ENCODE measurements around the gene CDX1. TPM values are rescaled to one million over a fixed set of nuclear protein-coding genes. Genes with fewer than 3 reads are reported as not detected.
"Not testable (repeated sequence)": the region's sequence is repeated elsewhere in the genome, so short reads cannot be mapped to it uniquely, and the experiment has no call there.

The CDX1 gene
- total RNA-seq, 3 donors from 2014 or later, result 0.13 TPM; not detected in 2

DNA sequence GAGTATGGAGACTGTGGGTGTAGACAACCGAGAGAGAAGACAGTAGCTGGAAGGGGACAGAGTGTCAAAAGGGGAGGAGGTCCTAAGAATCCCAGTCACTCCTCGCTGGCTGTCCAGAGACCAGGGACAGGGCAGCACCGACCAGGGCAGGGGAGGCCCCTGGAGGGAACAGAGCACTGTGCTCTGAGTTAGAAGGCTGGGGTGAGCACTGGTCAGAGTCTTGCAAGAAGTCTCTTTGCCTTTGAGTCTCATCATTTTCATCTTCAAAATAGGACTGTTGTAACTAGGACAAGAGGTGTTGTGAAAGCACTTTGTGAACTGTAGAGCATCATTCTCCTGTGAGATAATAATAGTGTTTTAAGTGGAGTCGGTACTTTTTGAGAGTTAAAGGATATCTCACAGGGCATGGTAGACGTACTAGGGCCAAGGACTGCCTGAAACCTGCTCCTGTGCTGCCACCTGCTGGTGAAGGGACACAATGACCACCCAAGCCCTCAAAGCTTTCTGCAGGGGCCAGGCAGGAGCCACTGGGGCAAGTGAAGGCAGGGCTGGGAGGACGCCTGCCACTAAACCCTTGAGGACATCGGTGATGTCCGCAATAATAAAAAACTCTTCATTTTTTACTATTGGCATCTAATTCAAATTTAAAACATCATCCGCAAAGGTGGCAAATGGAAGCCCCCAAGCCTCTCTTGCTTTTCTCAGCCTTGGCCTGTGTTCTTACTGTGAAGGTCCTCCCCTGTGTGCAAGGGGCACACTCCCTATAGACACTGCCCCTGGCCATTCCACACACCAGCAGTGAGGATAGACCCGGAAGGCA is 51.5 kb downstream of the CDX1 start:
- Mint-ChIP-seq H3K27me3 (ENCODE audit: low read depth) (peaks cover 10% of the 10 kb centered on the region), H3K4me1 (ENCODE audit: low read depth) (no peaks in the 10 kb centered on the region), H3K36me3 (ENCODE audit: insufficient read depth) (no peaks in the 10 kb centered on the region), H3K4me3 (no peak overlapping the region), H3K9me3 (no peaks in the 10 kb centered on the region)
- DNase-seq, result peak; percentile 73
- peak; percentile 87 to 93 for ATAC-seq

DNA sequence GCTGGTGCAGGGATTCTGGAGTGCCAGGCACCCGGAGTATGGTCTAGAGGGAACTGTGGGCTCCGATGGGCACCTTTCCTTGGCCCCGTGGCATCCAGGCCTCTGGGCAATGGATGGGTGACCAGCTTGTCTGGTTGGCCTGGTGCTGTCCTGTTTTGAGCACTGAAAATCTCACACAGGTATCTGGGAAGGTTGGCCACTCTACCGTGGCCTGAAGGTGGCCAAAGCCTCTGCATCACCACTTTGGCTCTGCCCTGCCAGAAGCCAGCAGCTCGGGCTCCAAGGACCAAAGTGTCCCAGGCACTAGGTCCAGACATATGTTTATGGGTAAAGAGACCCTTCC is 52.1 kb downstream of the CDX1 start:
- ATAC-seq, result no peak
- DNase-seq, result no peak
- Mint-ChIP-seq H3K27me3 (ENCODE audit: low read depth) (peaks cover 10% of the 10 kb centered on the region), H3K4me1 (ENCODE audit: low read depth) (no peaks in the 10 kb centered on the region), H3K36me3 (ENCODE audit: insufficient read depth) (no peaks in the 10 kb centered on the region), H3K9me3 (no peaks in the 10 kb centered on the region), H3K4me3 (no peak overlapping the region)

DNA sequence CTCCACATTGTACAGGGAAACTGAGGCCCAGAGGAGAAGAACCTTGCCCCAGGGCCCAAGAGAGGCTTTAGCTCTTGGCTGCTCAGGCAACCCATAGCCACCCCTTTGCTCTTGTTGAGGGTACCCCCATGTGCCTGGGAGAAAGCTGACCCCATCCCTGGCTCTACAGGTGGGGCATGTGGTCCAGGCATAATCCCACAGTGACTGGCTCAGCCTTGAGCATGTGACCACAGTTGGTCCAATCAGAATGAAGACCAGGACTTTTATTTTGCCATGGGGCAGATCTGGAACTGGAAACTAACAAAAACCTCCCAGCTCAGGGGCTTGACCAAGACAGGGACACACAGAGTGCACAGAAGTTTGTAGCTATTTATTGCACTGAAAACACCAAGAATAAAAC is 52.6 kb downstream of the CDX1 start:
- Mint-ChIP-seq H3K4me1 (ENCODE audit: low read depth) (no peaks in the 10 kb centered on the region), H3K36me3 (ENCODE audit: insufficient read depth) (no peaks in the 10 kb centered on the region), H3K9me3 (no peaks in the 10 kb centered on the region), H3K4me3 (no peak overlapping the region), H3K27me3 (ENCODE audit: low read depth) (peaks cover 10% of the 10 kb centered on the region)
- no peak for ATAC-seq
- DNase-seq, result no peak

DNA sequence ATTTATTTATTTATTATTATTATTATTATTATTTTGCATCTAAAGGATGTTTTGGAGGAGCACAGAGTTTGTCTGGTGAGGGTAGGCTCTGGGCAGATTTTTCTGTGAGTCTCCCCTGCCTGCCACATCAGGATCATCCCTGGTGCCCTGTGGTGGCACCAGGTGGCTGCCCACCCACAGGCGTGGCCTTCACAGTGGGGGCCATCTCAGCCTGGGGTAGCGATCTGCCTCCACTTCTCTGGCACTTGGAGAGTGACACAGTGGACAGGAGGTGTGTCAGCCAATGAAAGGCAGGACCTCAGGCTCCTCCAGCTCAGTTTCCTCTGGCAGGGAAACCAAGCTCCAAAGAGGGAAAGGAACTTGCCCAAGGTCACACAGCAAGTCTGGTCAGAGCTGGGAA is 53.3 kb downstream of the CDX1 start:
- Mint-ChIP-seq H3K4me3 (no peak overlapping the region), H3K27me3 (ENCODE audit: low read depth) (peaks cover 10% of the 10 kb centered on the region), H3K9me3 (no peaks in the 10 kb centered on the region), H3K36me3 (ENCODE audit: insufficient read depth) (no peaks in the 10 kb centered on the region), H3K4me1 (ENCODE audit: low read depth) (no peaks in the 10 kb centered on the region)
- no peak for ATAC-seq
- no peak for DNase-seq

DNA sequence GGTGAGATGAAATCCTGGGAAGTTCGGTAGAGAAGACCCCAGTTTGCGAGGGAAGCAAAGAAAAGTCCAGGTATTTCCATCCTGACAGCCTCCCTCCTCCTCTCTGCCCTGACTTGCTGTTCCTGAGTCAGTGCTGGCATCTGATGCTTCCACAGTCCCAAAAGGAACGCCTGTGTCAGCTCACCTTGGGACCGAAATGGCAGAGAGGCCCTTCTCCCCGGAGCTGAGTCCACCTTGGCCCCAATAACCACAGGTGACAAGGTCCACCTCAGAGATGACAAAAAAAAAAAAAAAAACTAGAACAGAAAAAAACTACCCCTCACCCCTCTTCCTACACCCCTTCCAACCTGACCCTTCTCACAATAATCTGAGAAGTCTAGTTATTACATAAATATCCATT is 54.9 kb downstream of the CDX1 start:
- no peak overlapping the region for H3K4me3 Mint-ChIP-seq
- ATAC-seq (no peak), DNase-seq (no peak)
- H3K27me3 Mint-ChIP-seq (ENCODE audit: low read depth), result peaks cover 10% of the 10 kb centered on the region
- H3K9me3 Mint-ChIP-seq, result no peaks in the 10 kb centered on the region
- H3K36me3 Mint-ChIP-seq (ENCODE audit: insufficient read depth), result no peaks in the 10 kb centered on the region
- H3K4me1 Mint-ChIP-seq (ENCODE audit: low read depth), result no peaks in the 10 kb centered on the region

DNA sequence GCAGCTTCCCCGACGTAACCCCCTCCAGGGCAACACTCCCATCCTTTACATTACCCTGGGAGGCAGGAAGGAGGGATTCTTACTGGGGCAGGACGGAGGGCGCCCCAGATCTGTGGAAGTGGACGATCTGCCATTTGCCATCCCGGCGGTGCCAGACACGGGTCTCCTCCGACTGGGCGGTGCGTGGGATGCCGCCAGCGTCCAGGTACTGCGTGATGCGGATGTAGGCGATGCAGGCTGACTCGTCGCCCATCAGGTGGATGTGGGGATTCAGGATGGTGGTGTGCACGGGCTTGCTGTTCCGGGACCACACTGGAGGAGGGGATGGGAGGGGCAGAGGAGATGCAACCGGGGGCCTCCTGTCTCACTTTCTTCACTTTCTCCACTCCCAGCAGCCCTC is 56.3 kb downstream of the CDX1 start:
- no peak overlapping the region for H3K4me3 Mint-ChIP-seq
- H3K9me3 Mint-ChIP-seq, result no peaks in the 10 kb centered on the region
- no peaks in the 10 kb centered on the region for H3K36me3 Mint-ChIP-seq (ENCODE audit: insufficient read depth)
- ATAC-seq (no peak), DNase-seq (no peak)
- peaks cover 4% of the 10 kb centered on the region for H3K27me3 Mint-ChIP-seq (ENCODE audit: low read depth)
- no peaks in the 10 kb centered on the region for H3K4me1 Mint-ChIP-seq (ENCODE audit: low read depth)

DNA sequence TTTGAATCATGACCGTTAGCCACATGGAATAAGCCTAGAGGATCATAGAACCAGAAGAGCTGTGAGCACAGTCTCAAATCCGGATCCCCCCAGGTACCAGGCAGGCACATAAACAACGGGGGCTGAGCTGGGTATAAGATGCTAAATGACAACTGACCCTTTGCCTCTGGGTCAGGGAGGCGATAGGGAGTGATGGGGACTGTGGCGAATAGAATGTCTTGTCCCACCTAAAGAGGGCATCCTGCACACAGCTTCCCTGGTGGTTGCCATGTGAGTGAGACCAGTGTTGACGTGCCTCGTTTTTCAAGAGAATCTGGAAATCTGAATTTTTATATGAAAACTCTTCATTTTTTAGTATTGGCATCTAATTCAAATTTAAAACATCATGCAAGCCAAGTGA is 56.9 kb downstream of the CDX1 start:
- Mint-ChIP-seq H3K4me1 (ENCODE audit: low read depth) (no peaks in the 10 kb centered on the region), H3K27me3 (ENCODE audit: low read depth) (peaks cover 4% of the 10 kb centered on the region), H3K4me3 (no peak overlapping the region), H3K9me3 (no peaks in the 10 kb centered on the region), H3K36me3 (ENCODE audit: insufficient read depth) (no peaks in the 10 kb centered on the region)
- DNase-seq (no peak), ATAC-seq (no peak)

DNA sequence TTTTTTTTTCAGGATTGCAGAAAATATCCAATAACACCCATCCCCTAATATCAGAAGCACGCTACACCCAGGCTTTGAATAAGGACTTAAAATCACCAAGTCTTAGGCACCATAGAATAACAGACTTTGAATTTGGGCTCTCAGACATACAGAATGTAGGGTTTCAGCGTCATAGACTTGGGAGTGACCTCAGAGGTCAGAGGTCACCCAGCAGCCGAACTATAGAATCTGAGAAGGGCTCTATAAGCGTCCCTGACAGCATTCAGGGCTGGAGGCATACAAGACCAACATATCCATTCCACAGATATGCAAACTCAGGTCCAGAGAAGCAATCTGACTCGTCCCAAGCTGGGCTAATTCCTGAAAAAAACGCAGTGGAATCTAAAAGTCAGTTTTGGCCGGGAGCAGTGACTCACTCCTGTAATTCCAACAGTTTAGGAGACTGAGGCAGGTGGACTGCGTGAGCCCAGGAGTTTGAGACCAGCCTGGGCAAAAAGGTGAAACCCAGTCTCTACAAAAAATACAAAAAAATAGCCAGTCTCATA is 58.0 kb downstream of the CDX1 start:
- Mint-ChIP-seq H3K4me1 (ENCODE audit: low read depth) (no peaks in the 10 kb centered on the region), H3K4me3 (no peak overlapping the region), H3K9me3 (no peaks in the 10 kb centered on the region), H3K36me3 (ENCODE audit: insufficient read depth) (no peaks in the 10 kb centered on the region), H3K27me3 (ENCODE audit: low read depth) (peaks cover 4% of the 10 kb centered on the region)
- DNase-seq (no peak), ATAC-seq (no peak)

DNA sequence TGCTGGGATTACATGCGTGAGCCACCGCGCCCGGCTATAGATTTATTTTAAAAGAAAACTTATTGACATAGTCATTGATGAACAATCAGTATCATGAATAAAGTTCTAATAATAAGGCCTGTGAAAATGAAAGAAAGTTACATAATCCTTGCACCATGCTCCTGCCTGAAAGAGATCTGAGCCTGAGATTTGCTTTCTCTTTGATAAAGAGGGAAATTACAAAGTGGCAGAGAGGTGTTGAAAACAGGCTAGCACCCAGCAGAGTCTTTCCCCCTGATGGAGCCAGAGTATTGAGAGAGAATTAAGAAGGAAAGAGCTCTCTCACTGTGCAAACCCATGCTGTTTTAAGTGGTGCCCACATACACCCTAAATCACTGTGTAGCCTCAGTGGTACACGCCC is 60.5 kb downstream of the CDX1 start:
- DNase-seq (no peak), ATAC-seq (no peak)
- Mint-ChIP-seq H3K4me1 (ENCODE audit: low read depth) (no peaks in the 10 kb centered on the region), H3K4me3 (no peak overlapping the region), H3K27me3 (ENCODE audit: low read depth) (no peaks in the 10 kb centered on the region), H3K36me3 (ENCODE audit: insufficient read depth) (no peaks in the 10 kb centered on the region), H3K9me3 (no peaks in the 10 kb centered on the region)

DNA sequence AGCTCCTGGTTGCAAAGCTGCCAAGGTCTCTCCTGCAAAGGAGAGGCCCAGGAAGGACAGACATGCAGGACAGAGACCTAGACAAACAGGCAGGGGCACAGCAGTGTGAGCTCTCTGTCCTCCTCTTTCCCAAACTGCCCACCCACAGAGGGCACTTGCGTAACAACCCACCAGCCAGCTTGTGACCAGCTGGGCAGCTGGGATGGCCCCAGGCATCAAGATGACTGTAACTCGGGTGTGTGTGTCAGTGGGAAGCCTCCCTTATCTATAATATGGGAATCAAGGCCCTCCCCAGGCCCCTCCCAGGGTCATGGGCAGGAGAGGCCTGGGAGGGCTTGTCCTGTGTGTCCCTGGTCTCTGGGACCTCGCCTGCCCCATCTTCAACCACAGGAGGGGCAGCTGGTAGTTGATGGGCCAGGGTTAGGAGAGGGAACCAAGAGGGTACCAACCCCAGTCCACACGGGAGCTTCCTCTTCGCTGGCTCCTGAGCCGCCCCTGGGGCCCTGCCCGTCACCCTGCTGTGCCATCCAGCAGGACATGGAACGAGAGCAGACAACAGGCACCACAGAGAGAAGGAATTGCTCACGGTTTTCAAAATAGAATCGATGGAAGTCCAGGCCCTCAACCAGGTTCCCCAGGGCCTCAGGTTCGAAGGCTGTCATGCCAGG is 61.2 kb downstream of the CDX1 start:
- Mint-ChIP-seq H3K9me3 (no peaks in the 10 kb centered on the region), H3K27me3 (ENCODE audit: low read depth) (no peaks in the 10 kb centered on the region), H3K4me3 (no peak overlapping the region), H3K4me1 (ENCODE audit: low read depth) (no peaks in the 10 kb centered on the region), H3K36me3 (ENCODE audit: insufficient read depth) (no peaks in the 10 kb centered on the region)
- ATAC-seq (no peak), DNase-seq (no peak)

DNA sequence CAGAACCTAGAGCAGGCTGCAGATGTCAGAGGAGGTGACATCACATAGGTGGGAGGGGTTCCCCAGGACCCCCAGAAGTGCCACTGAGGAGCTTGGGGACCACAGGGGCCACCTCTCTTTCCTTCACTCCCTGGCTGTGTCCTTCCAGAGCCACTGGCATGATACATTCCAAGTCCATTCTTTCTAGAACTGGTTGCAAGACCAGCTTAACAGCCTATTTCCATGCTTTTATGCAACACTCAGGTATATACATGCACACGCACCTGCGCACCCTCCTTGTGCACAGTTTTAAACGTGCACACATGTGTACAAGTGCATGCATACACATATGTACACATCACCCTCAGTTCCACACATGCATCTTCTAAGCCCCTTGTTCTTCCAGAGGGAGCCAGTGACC is 63.0 kb downstream of the CDX1 start:
- ATAC-seq, result no peak
- Mint-ChIP-seq H3K36me3 (ENCODE audit: insufficient read depth) (no peaks in the 10 kb centered on the region), H3K4me1 (ENCODE audit: low read depth) (no peaks in the 10 kb centered on the region), H3K4me3 (no peak overlapping the region), H3K9me3 (no peaks in the 10 kb centered on the region), H3K27me3 (ENCODE audit: low read depth) (no peaks in the 10 kb centered on the region)
- no peak for DNase-seq

DNA sequence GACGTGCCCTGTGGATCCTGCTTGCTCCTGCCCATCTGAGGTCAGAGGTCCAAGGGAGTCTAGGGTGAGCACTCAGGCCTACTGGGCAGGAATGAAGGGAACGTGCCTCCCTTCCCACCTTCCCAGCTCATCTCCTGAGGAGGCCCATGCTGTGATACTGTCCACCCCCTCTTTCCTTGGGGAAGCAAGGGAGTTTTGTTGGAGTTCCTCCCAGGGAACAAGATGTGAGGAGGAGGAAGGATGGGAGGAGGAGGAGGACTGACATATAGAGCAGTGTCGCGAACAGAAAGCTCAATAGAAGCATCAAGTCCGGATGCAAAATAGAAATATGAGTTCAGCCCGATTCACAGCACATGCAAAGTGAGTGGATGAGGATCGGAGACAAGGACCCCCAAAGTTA is 64.3 kb downstream of the CDX1 start:
- H3K4me1 Mint-ChIP-seq (ENCODE audit: low read depth), result no peaks in the 10 kb centered on the region
- no peaks in the 10 kb centered on the region for H3K27me3 Mint-ChIP-seq (ENCODE audit: low read depth)
- H3K4me3 Mint-ChIP-seq, result no peak overlapping the region
- no peak for ATAC-seq
- H3K9me3 Mint-ChIP-seq, result no peaks in the 10 kb centered on the region
- no peaks in the 10 kb centered on the region for H3K36me3 Mint-ChIP-seq (ENCODE audit: insufficient read depth)
- DNase-seq, result no peak

DNA sequence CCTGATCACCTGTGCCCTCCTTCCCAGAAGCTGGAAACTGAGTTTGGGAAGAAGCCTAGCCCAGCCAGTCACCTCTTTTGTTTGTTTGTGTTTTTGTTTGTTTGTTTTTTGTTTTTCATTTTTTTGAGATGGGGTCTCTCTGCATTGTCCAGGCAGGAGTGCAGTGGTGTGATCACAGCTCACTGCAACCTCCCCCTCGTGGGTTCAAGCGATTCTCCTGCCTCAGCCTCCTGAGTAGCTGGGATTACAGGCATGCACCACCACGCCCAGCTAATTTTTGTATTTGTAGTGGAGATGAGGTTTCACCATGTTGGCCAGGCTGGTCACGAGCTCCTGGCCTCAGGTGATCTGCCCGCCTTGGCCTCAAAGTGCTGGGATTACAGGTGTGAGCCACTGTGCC is 67.1 kb downstream of the CDX1 start:
- not testable (repeated sequence) for H3K4me1 Mint-ChIP-seq (ENCODE audit: low read depth); DNase-seq; H3K36me3 Mint-ChIP-seq (ENCODE audit: insufficient read depth); H3K27me3 Mint-ChIP-seq (ENCODE audit: low read depth); H3K9me3 Mint-ChIP-seq; H3K4me3 Mint-ChIP-seq; ATAC-seq

All from activated T-cell treated with anti-CD3 and anti-CD28 coated beads, Interleukin-2, amount 50 U/mL, for 4 hours (primary cell).